Tibial artery (tissue), 4 donors: ENCODE results near the gene CCDC87.

Experiments
- DNase-seq, 2 donors: peaks; one replicate each; pipeline ENCODE4 v3.0.0-alpha.2; 2019
- H3K27ac ChIP-seq, 2 donors: fragments of 200-600 bp; sonication (generic) in 1 of 2; 1 replicate in 1 of 2; 2 replicates in 1 of 2; pipeline ENCODE4 v1.5.1; 2018 to 2019; ENCODE audit warnings: mild to moderate bottlenecking in 1 of 2
- H3K27me3 ChIP-seq, 2 donors: fragments of 200-600 bp; sonication (generic) in 1 of 2; one replicate each; pipeline versions ENCODE4 v1.5.1 to v1.6.0; 2016 to 2019
- H3K36me3 ChIP-seq, 3 donors: fragments of 200-600 bp; sonication (generic) in 2 of 3; one replicate each; pipeline ENCODE4 v1.5.1; 2016 to 2019; ENCODE audit warnings: mild to moderate bottlenecking in 2 of 3
- H3K4me1 ChIP-seq, 4 donors: fragments of 200-600 bp; sonication (generic) in 2 of 4; 1 replicate in 3 of 4; 2 replicates in 1 of 4; pipeline ENCODE4 v1.5.1; 2016 to 2019
- H3K4me3 ChIP-seq, 2 donors: fragments of 200-600 bp; sonication (generic) in 1 of 2; 1 replicate in 1 of 2; 2 replicates in 1 of 2; pipeline ENCODE4 v1.5.1; 2018 to 2019; ENCODE audit warnings: mild to moderate bottlenecking in 2 of 2
- H3K9me3 ChIP-seq, 3 donors: fragments of 200-600 bp; sonication (generic) in 1 of 3; one replicate each; pipeline ENCODE4 v1.5.1; 2016 to 2019
- intact Hi-C: fragments of 100-400 bp; cut with DNase I; formaldehyde crosslinking; loops from one replicate; pipeline ENCODE4 v1.15.0; 2023; ENCODE audit warnings: low total_unique reads
- TF ChIP-seq, protein P1 (sequence below), 2 experiments: fragments of 200-600 bp in 1 of 2; fragments of 450-650 bp in 1 of 2; IDR thresholded peaks; one replicate each; pipeline ENCODE4 v1.5.1; 2017 to 2019; ENCODE audit warnings: antibody characterized with exemption in 2 of 2, mild to moderate bottlenecking in 1 of 2, moderate library complexity in 1 of 2

The CCDC87 gene

DNA sequence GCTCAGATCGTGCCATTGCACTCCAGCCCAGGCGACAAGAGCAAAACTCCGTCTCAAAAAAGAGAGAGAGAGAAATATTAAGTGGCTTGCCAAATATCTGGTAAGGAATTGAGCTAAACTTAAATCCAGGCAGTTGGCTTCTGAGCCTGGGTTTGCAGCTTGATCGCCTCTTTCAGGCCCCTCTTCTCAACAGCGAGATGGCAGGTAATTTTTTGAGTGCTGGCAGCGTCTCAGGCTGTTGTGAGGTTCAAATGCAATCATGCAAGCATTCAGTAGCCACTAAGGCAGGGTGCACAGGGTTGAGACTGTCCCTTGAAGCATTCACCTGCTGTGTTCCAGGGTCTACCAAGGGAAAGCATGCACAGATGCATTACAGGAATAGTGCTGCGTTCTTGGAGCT is 23.8 kb downstream of the CCDC87 start:
- Histone ChIP-seq H3K36me3 (peaks cover 0 to 23% (median 3%) of the 10 kb centered on the region in 3 donors), H3K27me3 (no peaks in the 10 kb centered on the region), H3K4me1 (peaks cover 0 to 21% (median 11%) of the 10 kb centered on the region in 4 donors), H3K27ac (peak overlapping the region; percentile 61 to 73), H3K9me3 (no peaks in the 10 kb centered on the region), H3K4me3 (no peak overlapping the region)
- intact Hi-C loops, result no loop called here
- no peak for DNase-seq
- TF ChIP-seq, protein P1, sequence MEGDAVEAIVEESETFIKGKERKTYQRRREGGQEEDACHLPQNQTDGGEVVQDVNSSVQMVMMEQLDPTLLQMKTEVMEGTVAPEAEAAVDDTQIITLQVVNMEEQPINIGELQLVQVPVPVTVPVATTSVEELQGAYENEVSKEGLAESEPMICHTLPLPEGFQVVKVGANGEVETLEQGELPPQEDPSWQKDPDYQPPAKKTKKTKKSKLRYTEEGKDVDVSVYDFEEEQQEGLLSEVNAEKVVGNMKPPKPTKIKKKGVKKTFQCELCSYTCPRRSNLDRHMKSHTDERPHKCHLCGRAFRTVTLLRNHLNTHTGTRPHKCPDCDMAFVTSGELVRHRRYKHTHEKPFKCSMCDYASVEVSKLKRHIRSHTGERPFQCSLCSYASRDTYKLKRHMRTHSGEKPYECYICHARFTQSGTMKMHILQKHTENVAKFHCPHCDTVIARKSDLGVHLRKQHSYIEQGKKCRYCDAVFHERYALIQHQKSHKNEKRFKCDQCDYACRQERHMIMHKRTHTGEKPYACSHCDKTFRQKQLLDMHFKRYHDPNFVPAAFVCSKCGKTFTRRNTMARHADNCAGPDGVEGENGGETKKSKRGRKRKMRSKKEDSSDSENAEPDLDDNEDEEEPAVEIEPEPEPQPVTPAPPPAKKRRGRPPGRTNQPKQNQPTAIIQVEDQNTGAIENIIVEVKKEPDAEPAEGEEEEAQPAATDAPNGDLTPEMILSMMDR (IDR thresholded peaks at IDR 0.05), result no peak

DNA sequence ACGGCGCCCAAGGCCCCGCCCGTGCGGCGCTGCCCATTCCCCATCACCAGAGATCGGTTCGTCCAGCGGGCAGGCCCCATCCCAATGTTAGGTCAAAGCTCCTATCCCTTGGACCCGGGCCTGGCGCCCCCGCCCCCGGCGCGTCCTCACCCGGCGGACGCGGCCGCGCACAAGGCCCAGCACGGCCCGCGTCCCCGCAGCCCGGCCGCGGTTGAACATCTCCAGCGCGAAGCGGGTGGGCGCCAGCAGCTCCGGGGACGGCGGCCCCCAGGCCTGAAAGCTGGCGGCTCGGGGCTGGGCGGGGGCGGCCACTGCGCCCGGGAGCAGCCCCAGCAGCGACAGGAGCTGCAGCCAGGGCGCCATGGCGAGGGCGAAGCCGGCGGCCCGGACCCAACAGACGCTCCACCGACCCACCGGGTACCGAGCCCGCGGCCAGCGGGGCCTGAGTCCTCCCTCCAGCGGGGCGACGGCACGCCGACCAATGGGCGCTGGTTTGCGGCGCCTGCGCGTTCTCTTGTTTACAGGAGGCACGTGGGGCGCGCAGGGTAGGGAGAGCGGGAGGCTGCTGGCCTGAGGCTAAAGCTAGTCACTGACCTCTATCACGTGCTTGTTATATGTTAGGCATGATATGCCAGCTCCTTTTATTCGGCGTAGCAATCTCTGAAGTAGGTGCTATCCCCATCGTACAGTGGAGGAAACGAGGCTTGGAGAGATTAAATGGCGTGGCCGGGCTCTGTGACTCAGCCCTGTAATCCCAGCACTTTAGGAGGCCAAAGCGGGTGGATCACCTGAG is 24.5 kb downstream of the CCDC87 start, which contains the start of gene CTSF:
Gene CTSF (minus strand): TSS at position 483 of the 793 bp plus-strand sequence. CDS start 120 bp downstream, at position 363.
- peaks cover 0 to 21% (median 11%) of the 10 kb centered on the region in 4 donors for H3K4me1 ChIP-seq
- no peaks in the 10 kb centered on the region for H3K9me3 ChIP-seq
- TF ChIP-seq, protein P1 (IDR thresholded peaks at IDR 0.05), result no peak
- H3K36me3 ChIP-seq, result peaks cover 0 to 31% (median 3%) of the 10 kb centered on the region in 3 donors
- intact Hi-C loops, result no loop called here
- H3K4me3 ChIP-seq, result peak within 1 kb of the TSS; percentile 63 to 76
- peak within 1 kb of the TSS; percentile 61 to 73 for H3K27ac ChIP-seq
- peak; percentile 93 to 94 for DNase-seq
- H3K27me3 ChIP-seq, result no peaks in the 10 kb centered on the region

DNA sequence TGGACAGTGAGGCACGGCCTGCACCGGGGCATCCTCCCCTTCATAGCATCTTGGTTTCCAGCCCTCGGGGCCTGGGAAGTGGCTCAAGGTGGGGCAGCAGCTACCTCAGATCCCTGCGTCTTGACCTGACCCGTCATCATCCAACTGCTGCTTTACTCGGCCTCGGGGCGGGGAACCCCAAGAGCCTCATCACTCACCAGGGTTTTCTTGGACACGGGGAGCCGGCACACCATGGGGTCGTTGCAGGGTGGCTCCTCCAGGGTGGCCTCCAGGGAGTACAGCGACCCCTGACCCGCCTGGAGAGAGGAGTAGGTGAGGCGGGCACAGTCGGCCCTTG is 25.1 kb downstream of the CCDC87 start:
- Histone ChIP-seq H3K27ac (peak overlapping the region; percentile 61 to 73), H3K4me3 (peak overlapping the region; percentile 63 to 76), H3K27me3 (no peaks in the 10 kb centered on the region), H3K4me1 (peaks cover 0 to 21% (median 11%) of the 10 kb centered on the region in 4 donors), H3K36me3 (peaks cover 0 to 36% (median 3%) of the 10 kb centered on the region in 3 donors), H3K9me3 (no peaks in the 10 kb centered on the region)
- TF ChIP-seq, protein P1 (IDR thresholded peaks at IDR 0.05), result no peak
- no peak for DNase-seq
- intact Hi-C loops, result no loop called here

DNA sequence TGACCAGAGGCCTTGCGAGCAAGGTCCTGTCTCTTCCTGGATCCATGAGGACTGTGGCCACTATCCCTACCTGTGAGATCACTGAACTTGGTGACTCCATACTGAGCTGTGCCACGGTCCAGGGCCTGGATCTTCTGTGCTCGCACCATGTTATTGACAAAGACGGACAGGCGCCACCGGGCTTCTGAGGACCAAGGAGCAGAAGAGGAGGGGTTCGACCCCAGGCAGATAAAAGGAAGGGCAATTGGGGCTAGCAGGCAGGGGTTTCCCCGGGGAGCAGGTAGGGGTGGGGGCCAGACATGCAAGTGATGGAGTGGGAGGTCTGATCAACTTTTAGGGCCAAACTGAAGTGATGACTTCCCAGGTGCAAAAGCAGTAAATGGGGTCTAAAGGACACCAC is 26.6 kb downstream of the CCDC87 start:
- Histone ChIP-seq H3K9me3 (no peaks in the 10 kb centered on the region), H3K4me1 (peaks cover 0 to 21% (median 11%) of the 10 kb centered on the region in 4 donors), H3K27ac (no peak overlapping the region), H3K4me3 (no peak overlapping the region), H3K36me3 (peaks cover 0 to 41% (median 3%) of the 10 kb centered on the region in 3 donors), H3K27me3 (no peaks in the 10 kb centered on the region)
- TF ChIP-seq, protein P1 (IDR thresholded peaks at IDR 0.05), result no peak
- no peak for DNase-seq
- intact Hi-C loops, result no loop called here

DNA sequence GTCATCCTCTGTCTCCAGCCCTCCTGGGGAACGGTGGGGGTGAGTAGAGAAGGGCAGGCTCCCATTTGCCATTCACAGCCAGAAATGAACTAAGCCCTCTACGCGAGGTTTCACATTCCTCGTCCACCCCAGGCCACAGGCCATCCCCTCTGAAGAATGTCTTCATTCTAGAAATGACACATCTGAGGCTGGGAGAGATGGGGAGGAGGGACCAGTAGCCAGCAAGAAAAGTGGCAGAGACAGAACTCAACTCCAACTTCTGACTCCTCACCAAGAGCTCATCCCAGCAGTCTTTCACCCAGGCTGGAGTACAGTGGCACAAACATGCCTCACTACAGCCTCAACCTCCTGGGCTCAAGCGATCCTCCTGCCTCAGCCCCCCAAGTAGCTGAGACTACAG is 27.9 kb downstream of the CCDC87 start:
- H3K27ac ChIP-seq, result no peak overlapping the region
- TF ChIP-seq, protein P1 (IDR thresholded peaks at IDR 0.05), result no peak
- no peaks in the 10 kb centered on the region for H3K9me3 ChIP-seq
- no peaks in the 10 kb centered on the region for H3K27me3 ChIP-seq
- peaks cover 0 to 41% (median 3%) of the 10 kb centered on the region in 3 donors for H3K36me3 ChIP-seq
- no peak for DNase-seq
- intact Hi-C loops, result no loop called here
- peaks cover 0 to 21% (median 11%) of the 10 kb centered on the region in 4 donors for H3K4me1 ChIP-seq
- H3K4me3 ChIP-seq, result no peak overlapping the region
